Lower lobe of right lung (tissue), 2 donors: ENCODE data around the gene RAPGEF5. TPM values are rescaled to one million over a fixed set of nuclear protein-coding genes. Genes with fewer than 3 reads are reported as not detected.

Experiments
- ATAC-seq, 2 donors: fragments of 200-7000 bp; cut with Tn5 transposase; one replicate each; pipeline ENCODE4 v1.9.1; 2020 to 2022; ENCODE audit warnings: mild to moderate bottlenecking in 2 of 2, moderate library complexity in 2 of 2
- DNase-seq: peaks from one replicate; pipeline ENCODE4 v3.0.0-alpha.2; 2020
- H3K27ac ChIP-seq: fragments of 200-600 bp; one replicate; pipeline ENCODE4 v1.8.0; 2022
- H3K27me3 ChIP-seq: fragments of 200-600 bp; one replicate; pipeline ENCODE4 v1.8.0; 2022; ENCODE audit warnings: low read depth
- H3K36me3 ChIP-seq: fragments of 200-600 bp; one replicate; pipeline ENCODE4 v1.8.0; 2022; ENCODE audit warnings: mild to moderate bottlenecking
- H3K4me1 ChIP-seq: fragments of 200-600 bp; one replicate; pipeline ENCODE4 v1.8.0; 2022
- H3K4me3 ChIP-seq: fragments of 200-600 bp; one replicate; pipeline ENCODE4 v1.8.0; 2022; ENCODE audit warnings: mild to moderate bottlenecking
- H3K9me3 ChIP-seq: fragments of 200-600 bp; one replicate; pipeline ENCODE4 v1.8.0; 2022
- intact Hi-C: fragments of 100-400 bp; cut with DNase I; formaldehyde crosslinking; loops from one replicate; pipeline ENCODE4 v1.11.0; 2022
- total RNA-seq: library from RNA; stranded (reverse); fragmentation: NEBNext Ultra II Directional; extraction: Animal tissue kit (Norgen Biotek cat#: 25700); gene quantifications from one replicate; pipeline ENCODE4 v1.2.1, GENCODE V29; 2021
- TF ChIP-seq, protein P1 (sequence below): fragments of 200-600 bp; IDR thresholded peaks from one replicate; pipeline ENCODE4 v1.8.0; 2022; ENCODE audit warnings: antibody characterized with exemption, mild to moderate bottlenecking
- donor health status: DM: no; HTN: yes; CAD: no; lungs with severe emphysema.

The RAPGEF5 gene
- total RNA-seq, 1 donor from 2014 or later, result 85.1 TPM

- TF ChIP-seq, protein P1, sequence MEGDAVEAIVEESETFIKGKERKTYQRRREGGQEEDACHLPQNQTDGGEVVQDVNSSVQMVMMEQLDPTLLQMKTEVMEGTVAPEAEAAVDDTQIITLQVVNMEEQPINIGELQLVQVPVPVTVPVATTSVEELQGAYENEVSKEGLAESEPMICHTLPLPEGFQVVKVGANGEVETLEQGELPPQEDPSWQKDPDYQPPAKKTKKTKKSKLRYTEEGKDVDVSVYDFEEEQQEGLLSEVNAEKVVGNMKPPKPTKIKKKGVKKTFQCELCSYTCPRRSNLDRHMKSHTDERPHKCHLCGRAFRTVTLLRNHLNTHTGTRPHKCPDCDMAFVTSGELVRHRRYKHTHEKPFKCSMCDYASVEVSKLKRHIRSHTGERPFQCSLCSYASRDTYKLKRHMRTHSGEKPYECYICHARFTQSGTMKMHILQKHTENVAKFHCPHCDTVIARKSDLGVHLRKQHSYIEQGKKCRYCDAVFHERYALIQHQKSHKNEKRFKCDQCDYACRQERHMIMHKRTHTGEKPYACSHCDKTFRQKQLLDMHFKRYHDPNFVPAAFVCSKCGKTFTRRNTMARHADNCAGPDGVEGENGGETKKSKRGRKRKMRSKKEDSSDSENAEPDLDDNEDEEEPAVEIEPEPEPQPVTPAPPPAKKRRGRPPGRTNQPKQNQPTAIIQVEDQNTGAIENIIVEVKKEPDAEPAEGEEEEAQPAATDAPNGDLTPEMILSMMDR, result no peak
- Histone ChIP-seq H3K4me3 (no peak overlapping the region), H3K27me3 (no peaks in the 10 kb centered on the region), H3K27ac (no peak overlapping the region), H3K4me1 (no peaks in the 10 kb centered on the region), H3K36me3 (no peaks in the 10 kb centered on the region), H3K9me3 (no peaks in the 10 kb centered on the region)
- intact Hi-C loops, result no loop called here
- DNase-seq, result no peak
- ATAC-seq, result no peak
Measured at GRCh38 chr7:22278660-22279059, 78.3 kb downstream of the RAPGEF5 start.

DNA sequence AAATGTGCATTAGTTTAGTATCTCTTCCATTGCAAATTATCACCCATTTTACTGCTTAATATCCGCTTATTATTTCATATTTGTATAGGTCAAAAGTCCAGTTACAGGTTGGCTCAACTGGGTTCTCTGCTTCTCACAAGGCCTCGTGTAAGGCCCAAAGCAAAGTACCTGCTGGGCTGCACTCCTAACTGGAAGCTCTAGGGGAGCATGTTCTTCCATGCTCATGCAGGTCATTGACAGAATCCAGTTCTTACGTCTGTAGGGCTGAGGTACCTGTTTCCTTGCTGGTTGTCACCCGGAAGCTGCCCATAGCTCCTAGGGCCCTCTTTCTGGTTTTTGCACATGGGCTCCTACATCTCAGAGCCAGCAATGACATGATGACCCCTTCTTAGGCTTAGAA, 79.6 kb downstream of the RAPGEF5 start:
- TF ChIP-seq, protein P1, result no peak
- no peak for ATAC-seq
- no peak for DNase-seq
- intact Hi-C loops, result no loop called here
- Histone ChIP-seq H3K9me3 (no peaks in the 10 kb centered on the region), H3K36me3 (no peaks in the 10 kb centered on the region), H3K4me3 (no peak overlapping the region), H3K27ac (no peak overlapping the region), H3K27me3 (no peaks in the 10 kb centered on the region), H3K4me1 (no peaks in the 10 kb centered on the region)

- H3K9me3 ChIP-seq, result no peaks in the 10 kb centered on the region
- TF ChIP-seq, protein P1, result no peak
- no peaks in the 10 kb centered on the region for H3K4me1 ChIP-seq
- H3K27ac ChIP-seq, result no peak overlapping the region
- no peaks in the 10 kb centered on the region for H3K27me3 ChIP-seq
- no peak for DNase-seq
- no peak overlapping the region for H3K4me3 ChIP-seq
- intact Hi-C loops, result no loop called here
- no peaks in the 10 kb centered on the region for H3K36me3 ChIP-seq
- no peak for ATAC-seq
Measured at GRCh38 chr7:22275661-22276060, 81.3 kb downstream of the RAPGEF5 start.

DNA sequence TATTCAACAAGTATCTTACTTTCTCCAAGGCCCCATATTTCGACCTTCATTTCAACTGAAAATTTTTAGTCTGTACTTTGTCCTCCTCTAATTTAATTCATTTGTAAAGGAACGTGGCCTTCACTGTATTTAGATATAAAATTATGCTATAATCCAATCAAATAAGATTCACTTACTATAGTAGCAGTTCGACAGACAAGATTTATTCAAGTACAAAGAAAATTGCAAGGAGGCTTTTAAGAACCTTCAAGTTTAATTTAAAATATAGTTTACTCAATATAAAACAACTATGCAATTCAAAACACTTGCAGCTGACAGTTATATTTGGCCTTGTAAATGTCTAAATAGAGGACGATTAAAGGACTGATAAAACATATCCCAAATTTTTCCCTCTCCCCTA, 85.6 kb downstream of the RAPGEF5 start:
- Histone ChIP-seq H3K4me1 (no peaks in the 10 kb centered on the region), H3K4me3 (no peak overlapping the region), H3K27ac (no peak overlapping the region), H3K9me3 (no peaks in the 10 kb centered on the region), H3K27me3 (no peaks in the 10 kb centered on the region), H3K36me3 (no peaks in the 10 kb centered on the region)
- TF ChIP-seq, protein P1, result no peak
- DNase-seq, result no peak
- intact Hi-C loops, result no loop called here
- no peak for ATAC-seq

- TF ChIP-seq, protein P1, result no peak
- DNase-seq, result no peak
Measured at GRCh38 chr7:22270371-22270770, 86.6 kb downstream of the RAPGEF5 start.

GRCh38 chr7:22269963-22270362, 87.0 kb downstream of the RAPGEF5 start:
- no peak overlapping the region for H3K27ac ChIP-seq
- TF ChIP-seq, protein P1, result no peak
- DNase-seq (no peak), ATAC-seq (no peak)
- no peak overlapping the region for H3K4me3 ChIP-seq
- H3K9me3 ChIP-seq, result no peaks in the 10 kb centered on the region
- intact Hi-C loops, result no loop called here
- no peaks in the 10 kb centered on the region for H3K4me1 ChIP-seq
- H3K36me3 ChIP-seq, result no peaks in the 10 kb centered on the region
- no peaks in the 10 kb centered on the region for H3K27me3 ChIP-seq

More at GRCh38 chr7:22270371-22270770, 86.6 kb downstream of the RAPGEF5 start:
- Histone ChIP-seq H3K9me3 (no peaks in the 10 kb centered on the region), H3K36me3 (no peaks in the 10 kb centered on the region), H3K27me3 (no peaks in the 10 kb centered on the region), H3K4me1 (no peaks in the 10 kb centered on the region), H3K27ac (no peak overlapping the region), H3K4me3 (no peak overlapping the region)
- intact Hi-C loops, result no loop called here
- ATAC-seq, result no peak
